ENCODE data around the gene THADA. TPM values are rescaled to one million over a fixed set of nuclear protein-coding genes. Genes with fewer than 3 reads are reported as not detected.
"Not testable (repeated sequence)": the region's sequence is repeated elsewhere in the genome, so short reads cannot be mapped to it uniquely, and the experiment has no call there.

The THADA gene
- total RNA-seq, 1 donor from 2014 or later: 19.4 TPM

DNA sequence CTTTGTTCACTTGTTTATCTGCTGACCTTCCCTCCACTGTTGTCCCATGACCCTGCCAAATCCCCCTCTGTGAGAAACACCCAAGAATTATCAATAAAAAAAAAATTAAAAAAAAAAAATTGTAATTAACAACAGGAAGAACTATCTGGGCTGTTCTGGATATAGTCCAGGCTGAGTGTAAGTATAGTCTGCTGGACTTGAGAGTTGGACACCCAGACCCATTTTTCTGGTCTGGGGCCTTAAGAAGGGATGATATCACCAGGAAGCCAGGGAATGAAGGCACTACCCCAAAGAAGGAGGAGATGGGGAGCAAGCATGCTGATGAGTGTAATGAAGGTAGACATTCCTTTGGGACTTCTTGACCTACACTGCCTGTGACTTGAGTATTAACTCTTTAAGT, 297.3 kb downstream of the THADA start:
- Mint-ChIP-seq H3K4me1 (ENCODE audit: unreplicated experiment) (peaks cover 4% of the 10 kb centered on the region), H3K27ac (ENCODE audit: unreplicated experiment) (no peak overlapping the region), H3K27me3 (ENCODE audit: unreplicated experiment) (no peaks in the 10 kb centered on the region), H3K9me3 (ENCODE audit: unreplicated experiment) (no peaks in the 10 kb centered on the region), H3K36me3 (ENCODE audit: low read depth, unreplicated experiment) (peaks cover 3% of the 10 kb centered on the region), H3K4me3 (ENCODE audit: unreplicated experiment) (no peak overlapping the region)
- TF ChIP-seq, protein P1, sequence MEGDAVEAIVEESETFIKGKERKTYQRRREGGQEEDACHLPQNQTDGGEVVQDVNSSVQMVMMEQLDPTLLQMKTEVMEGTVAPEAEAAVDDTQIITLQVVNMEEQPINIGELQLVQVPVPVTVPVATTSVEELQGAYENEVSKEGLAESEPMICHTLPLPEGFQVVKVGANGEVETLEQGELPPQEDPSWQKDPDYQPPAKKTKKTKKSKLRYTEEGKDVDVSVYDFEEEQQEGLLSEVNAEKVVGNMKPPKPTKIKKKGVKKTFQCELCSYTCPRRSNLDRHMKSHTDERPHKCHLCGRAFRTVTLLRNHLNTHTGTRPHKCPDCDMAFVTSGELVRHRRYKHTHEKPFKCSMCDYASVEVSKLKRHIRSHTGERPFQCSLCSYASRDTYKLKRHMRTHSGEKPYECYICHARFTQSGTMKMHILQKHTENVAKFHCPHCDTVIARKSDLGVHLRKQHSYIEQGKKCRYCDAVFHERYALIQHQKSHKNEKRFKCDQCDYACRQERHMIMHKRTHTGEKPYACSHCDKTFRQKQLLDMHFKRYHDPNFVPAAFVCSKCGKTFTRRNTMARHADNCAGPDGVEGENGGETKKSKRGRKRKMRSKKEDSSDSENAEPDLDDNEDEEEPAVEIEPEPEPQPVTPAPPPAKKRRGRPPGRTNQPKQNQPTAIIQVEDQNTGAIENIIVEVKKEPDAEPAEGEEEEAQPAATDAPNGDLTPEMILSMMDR (IDR thresholded peaks at IDR 0.05; ENCODE audit: unreplicated experiment): no peak
- no peak for DNase-seq (ENCODE audit: low spot score)

DNA sequence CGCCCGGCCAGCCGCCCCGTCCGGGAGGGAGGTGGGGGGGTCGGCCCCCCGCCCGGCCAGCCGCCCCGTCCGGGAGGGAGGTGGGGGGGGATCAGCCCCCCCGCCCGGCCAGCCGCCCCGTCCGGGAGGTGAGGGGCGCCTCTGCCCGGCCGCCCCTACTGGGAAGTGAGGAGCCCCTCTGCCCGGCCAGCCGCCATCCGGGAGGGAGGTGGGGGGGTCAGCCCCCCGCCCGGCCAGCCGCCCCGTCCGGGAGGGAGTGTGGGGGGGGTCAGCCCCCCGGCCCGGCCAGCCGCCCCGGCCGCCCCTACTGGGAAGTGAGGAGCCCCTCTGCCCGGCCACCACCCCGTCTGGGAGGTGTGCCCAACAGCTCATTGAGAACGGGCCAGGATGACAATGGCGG, 298.1 kb downstream of the THADA start:
- not testable (repeated sequence) for DNase-seq (ENCODE audit: low spot score); H3K4me1 Mint-ChIP-seq (ENCODE audit: unreplicated experiment); H3K36me3 Mint-ChIP-seq (ENCODE audit: low read depth, unreplicated experiment); H3K4me3 Mint-ChIP-seq (ENCODE audit: unreplicated experiment); H3K27me3 Mint-ChIP-seq (ENCODE audit: unreplicated experiment); H3K27ac Mint-ChIP-seq (ENCODE audit: unreplicated experiment); H3K9me3 Mint-ChIP-seq (ENCODE audit: unreplicated experiment)

DNA sequence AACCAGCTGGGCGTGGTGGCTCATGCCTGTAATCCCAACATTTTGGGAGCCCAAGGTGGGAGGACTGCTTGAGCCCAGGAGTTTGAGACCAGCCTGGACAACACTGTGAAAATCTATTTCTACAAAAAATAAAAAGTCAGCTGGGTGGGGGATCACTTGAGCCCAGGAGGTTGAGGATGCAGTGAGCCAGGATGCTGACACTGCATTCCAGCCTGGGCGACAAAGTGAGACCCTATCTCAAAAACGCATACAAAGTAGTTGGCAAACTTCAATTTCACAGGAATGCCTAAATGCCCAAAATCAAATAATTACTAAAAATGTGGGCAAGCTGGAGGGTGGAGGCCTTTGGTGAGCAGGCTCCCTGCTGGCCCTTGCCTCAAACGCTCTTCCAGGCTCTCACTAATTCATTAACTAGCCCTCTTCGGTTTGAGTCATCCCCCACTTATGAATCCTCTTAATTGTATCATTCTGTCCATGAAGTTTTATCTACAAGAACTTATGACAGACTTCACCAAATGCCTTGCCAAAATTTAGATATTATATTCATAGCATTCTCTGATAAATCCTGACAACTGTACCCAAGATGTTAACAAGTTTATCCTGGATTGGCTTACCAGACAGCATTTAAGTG, 300.8 kb downstream of the THADA start:
- no peaks in the 10 kb centered on the region for H3K9me3 Mint-ChIP-seq (ENCODE audit: unreplicated experiment)
- no peak overlapping the region for H3K27ac Mint-ChIP-seq (ENCODE audit: unreplicated experiment)
- H3K27me3 Mint-ChIP-seq (ENCODE audit: unreplicated experiment): no peaks in the 10 kb centered on the region
- H3K36me3 Mint-ChIP-seq (ENCODE audit: low read depth, unreplicated experiment): peaks cover 6% of the 10 kb centered on the region
- TF ChIP-seq, protein P1 (IDR thresholded peaks at IDR 0.05; ENCODE audit: unreplicated experiment): no peak
- no peak for DNase-seq (ENCODE audit: low spot score)
- H3K4me3 Mint-ChIP-seq (ENCODE audit: unreplicated experiment): no peak overlapping the region
- peaks cover 4% of the 10 kb centered on the region for H3K4me1 Mint-ChIP-seq (ENCODE audit: unreplicated experiment)

DNA sequence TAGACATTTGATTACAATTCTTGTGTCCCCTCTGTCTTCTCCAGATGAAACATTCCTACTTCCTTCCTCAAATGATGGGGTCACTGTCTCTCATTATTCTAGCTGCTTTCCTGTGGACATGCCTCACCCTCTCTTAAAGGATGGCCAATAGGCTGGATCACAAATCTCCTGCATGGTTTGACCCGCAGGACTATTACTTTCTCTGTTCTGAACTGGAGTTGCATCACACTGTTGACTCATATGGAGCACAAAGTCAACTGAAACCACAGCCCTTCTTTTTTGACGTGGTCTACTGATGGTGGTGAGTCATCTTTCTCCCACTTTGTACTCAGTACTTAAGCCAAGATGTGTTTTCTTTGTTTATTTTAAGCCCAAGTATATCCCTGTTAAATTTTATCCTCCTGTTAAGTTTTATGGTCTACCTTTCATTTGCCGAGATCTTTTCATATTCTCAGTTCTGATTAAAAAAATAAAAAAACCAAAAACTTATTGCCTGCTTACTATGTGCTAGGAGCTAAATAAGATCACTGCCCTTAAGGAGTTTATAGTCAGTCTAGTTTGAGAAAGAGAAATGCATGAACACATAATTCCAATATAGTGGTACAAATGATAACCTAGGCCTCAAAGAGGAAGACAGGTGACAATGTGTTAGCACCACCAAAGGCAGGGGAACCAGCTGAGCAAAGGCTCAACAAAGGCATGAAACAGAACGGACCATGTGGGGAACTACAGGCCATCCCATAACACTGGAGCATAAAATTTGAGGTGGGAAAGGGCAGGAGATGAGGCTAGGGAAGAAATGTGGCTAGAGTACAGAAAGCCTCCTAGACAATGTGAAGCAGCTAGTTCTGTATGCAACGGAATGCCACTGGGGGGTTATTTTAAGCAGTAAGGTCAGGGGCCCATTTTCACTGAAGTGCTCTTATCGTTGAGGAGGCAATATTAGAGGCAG, 301.8 kb downstream of the THADA start:
- peaks cover 8% of the 10 kb centered on the region for H3K36me3 Mint-ChIP-seq (ENCODE audit: low read depth, unreplicated experiment)
- H3K27me3 Mint-ChIP-seq (ENCODE audit: unreplicated experiment): no peaks in the 10 kb centered on the region
- no peaks in the 10 kb centered on the region for H3K9me3 Mint-ChIP-seq (ENCODE audit: unreplicated experiment)
- H3K27ac Mint-ChIP-seq (ENCODE audit: unreplicated experiment): no peak overlapping the region
- H3K4me1 Mint-ChIP-seq (ENCODE audit: unreplicated experiment): peaks cover 4% of the 10 kb centered on the region
- no peak overlapping the region for H3K4me3 Mint-ChIP-seq (ENCODE audit: unreplicated experiment)
- no peak for DNase-seq (ENCODE audit: low spot score)
- TF ChIP-seq, protein P1 (IDR thresholded peaks at IDR 0.05; ENCODE audit: unreplicated experiment): no peak

DNA sequence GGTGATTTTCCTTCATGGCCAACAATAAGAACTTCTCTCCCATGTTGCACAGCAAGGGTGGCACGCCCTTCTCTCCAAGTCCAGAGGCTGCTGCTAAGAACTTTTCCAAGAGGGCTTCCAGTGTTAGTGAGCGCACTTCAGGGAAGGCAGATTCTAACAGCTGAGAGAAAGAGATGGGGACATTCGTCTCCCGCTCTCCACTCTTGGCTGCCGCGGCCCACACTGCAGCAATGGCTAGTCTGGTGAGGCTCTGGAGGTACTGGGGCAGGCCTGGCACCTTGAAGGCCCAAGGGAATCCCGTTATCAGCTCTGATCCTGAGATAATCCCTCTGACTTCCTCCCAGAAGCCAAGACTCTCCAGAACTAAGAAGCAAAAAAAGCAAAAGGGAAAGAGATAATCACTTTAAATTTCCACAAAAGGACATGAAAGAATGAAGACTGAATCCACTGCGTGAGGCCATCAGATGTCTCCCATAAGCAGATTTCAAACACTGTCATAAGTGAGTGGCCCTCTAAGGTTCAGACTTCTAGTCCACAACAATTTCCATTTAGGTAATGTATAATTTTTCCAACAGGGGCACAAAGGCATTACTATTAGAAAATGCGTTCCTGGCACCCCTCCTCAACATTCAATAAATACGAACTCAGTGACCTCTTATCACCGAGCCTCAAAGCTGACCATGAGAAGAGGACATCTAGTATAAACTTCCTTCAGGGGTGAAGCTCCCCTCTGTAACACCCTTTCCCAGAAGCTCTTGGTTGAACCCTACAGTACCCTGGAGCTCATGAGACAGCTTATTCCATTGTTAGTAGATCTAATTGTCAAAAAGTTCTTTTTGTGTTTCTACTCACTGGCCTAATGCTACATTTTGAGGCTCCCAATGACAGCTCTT, 302.7 kb downstream of the THADA start:
- H3K27me3 Mint-ChIP-seq (ENCODE audit: unreplicated experiment): no peaks in the 10 kb centered on the region
- H3K9me3 Mint-ChIP-seq (ENCODE audit: unreplicated experiment): no peaks in the 10 kb centered on the region
- H3K4me1 Mint-ChIP-seq (ENCODE audit: unreplicated experiment): peaks cover 4% of the 10 kb centered on the region
- DNase-seq (ENCODE audit: low spot score): no peak
- H3K27ac Mint-ChIP-seq (ENCODE audit: unreplicated experiment): no peak overlapping the region
- H3K36me3 Mint-ChIP-seq (ENCODE audit: low read depth, unreplicated experiment): peaks cover 13% of the 10 kb centered on the region
- no peak overlapping the region for H3K4me3 Mint-ChIP-seq (ENCODE audit: unreplicated experiment)
- TF ChIP-seq, protein P1 (IDR thresholded peaks at IDR 0.05; ENCODE audit: unreplicated experiment): no peak
